Stimulated activated CD8-positive, alpha-beta memory T cell treated with anti-CD3 and anti-CD28 coated beads, Interleukin-4, amount 100 ng/mL, for 4 hours (primary cell): ENCODE results near the gene MAML2.

Experiments
- DNase-seq, 2 donors: peaks; one replicate each; pipeline ENCODE4 v3.0.0-alpha.2; 2020; ENCODE audit warnings: low read depth in 2 of 2, low spot score in 1 of 2

MAML2 gene

GRCh38 chr11:96339706-96340554 is 3.1 kb downstream of the MAML2 start:
- DNase-seq: no peak

GRCh38 chr11:96338910-96339705 is 3.9 kb downstream of the MAML2 start:
- DNase-seq: no peak

GRCh38 chr11:96337541-96338431 is 5.2 kb downstream of the MAML2 start:
- no peak for DNase-seq

- no peak for DNase-seq
These were observed 7.6 kb downstream of the MAML2 start for GRCh38 chr11:96335388-96335787.

- DNase-seq: no peak
These were observed 8.8 kb downstream of the MAML2 start for GRCh38 chr11:96334219-96334618.

GRCh38 chr11:96333191-96333719 is 9.7 kb downstream of the MAML2 start:
- no peak for DNase-seq

GRCh38 chr11:96332126-96332771 is 10.7 kb downstream of the MAML2 start:
- DNase-seq: no peak

- no peak for DNase-seq
These were observed 11.3 kb downstream of the MAML2 start for GRCh38 chr11:96331699-96332116.

GRCh38 chr11:96330511-96330859 is 12.5 kb downstream of the MAML2 start:
- DNase-seq: no peak

GRCh38 chr11:96329855-96330510 is 13.0 kb downstream of the MAML2 start:
- DNase-seq: no peak

- no peak for DNase-seq
These were observed 13.6 kb downstream of the MAML2 start for GRCh38 chr11:96329419-96329818.

GRCh38 chr11:96328395-96329010 is 14.5 kb downstream of the MAML2 start:
- no peak for DNase-seq

GRCh38 chr11:96326959-96327358 is 16.0 kb downstream of the MAML2 start:
- DNase-seq: no peak

- no peak for DNase-seq
These were observed 18.1 kb downstream of the MAML2 start for GRCh38 chr11:96324912-96325311.

- DNase-seq: no peak
These were observed 19.4 kb downstream of the MAML2 start for GRCh38 chr11:96323642-96323985.

GRCh38 chr11:96322775-96323641 is 20.0 kb downstream of the MAML2 start:
- DNase-seq: no peak

GRCh38 chr11:96321091-96321490 is 21.9 kb downstream of the MAML2 start:
- no peak for DNase-seq

GRCh38 chr11:96319898-96320656 is 22.9 kb downstream of the MAML2 start:
- DNase-seq: no peak
